HG03045 (cell line): Measurements from ENCODE around the gene STX18.
"Not testable (repeated sequence)": the region's sequence is repeated elsewhere in the genome, so short reads cannot be mapped to it uniquely, and the experiment has no call there.

ENCODE experiments used
- ATAC-seq: cut with Tn5 transposase; IDR thresholded peaks from one replicate; pipeline ENCODE4 v1.9.1; 2021; ENCODE audit warnings: mild to moderate bottlenecking, moderate library complexity; ENCODE audit not compliant: unreplicated experiment

Gene STX18

DNA sequence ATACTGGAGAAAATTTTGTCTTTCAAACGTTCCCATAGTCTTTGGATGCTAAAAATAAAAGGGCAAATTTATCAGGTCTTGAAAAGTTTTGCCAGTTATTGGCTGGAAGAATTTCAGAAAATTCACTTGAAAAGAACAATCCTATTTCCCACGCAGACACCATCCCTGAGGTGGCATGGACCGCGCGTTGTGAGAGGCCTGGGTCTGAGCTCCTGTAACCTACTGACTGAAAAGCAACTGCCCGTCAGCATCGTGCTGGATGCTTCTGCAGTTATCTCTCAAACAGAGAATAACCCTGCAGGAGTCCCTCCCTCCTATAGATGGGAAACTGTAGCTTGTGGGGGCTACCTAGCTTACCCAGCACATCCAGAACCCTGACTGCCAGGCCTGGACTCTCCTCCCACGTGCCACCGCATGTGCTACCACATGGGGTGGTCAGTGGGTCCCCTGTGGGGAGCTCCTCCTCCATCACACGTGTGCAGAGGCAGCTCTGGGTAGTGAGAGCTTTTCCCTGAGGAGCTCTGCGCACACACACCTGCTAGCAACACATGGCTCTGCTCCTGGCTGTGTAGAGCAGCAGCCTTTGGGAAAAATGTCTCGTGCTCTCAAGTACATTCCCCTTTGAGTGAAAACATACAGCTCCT lies 118.9 kb downstream of the STX18 start:
- no peak for ATAC-seq

DNA sequence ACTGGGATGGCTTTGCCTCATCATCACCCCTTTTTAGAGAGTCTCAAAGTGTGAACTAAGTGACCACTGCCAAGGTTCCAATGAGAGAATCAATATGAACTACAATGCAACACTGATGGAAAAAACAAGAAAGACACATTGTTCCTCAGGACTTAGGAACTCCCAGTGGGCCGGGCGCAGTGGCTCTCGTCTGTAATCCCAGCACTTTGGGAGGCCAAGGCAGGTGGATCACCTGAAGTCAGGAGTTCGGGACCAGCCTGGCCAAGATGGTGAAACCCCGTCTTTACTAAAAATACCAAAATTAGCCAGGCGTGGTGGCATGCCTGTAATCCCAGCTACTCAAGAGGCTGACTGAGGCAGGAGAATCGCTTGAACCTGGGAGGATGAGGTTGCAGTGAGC lies 119.7 kb downstream of the STX18 start:
- not testable (repeated sequence) for ATAC-seq

DNA sequence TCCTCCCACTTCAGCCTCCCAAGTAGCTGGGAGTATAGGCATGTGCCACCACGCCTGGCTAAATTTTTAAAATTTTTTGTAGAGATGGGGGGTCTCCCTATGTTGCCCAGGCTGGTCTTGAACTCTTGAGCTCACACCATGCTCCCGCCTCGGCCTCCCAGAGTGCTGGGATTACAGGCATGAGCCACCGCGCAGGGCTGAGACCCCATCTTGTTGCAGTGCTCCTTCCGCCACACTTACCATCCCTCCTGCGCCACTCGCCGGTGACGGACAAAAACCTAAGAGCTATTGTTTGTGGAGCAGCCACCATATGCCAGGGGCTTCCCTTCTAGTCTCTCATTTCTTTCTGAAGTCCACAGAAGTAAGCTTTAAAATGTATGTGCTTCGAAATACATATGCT lies 120.5 kb downstream of the STX18 start:
- ATAC-seq: no peak

DNA sequence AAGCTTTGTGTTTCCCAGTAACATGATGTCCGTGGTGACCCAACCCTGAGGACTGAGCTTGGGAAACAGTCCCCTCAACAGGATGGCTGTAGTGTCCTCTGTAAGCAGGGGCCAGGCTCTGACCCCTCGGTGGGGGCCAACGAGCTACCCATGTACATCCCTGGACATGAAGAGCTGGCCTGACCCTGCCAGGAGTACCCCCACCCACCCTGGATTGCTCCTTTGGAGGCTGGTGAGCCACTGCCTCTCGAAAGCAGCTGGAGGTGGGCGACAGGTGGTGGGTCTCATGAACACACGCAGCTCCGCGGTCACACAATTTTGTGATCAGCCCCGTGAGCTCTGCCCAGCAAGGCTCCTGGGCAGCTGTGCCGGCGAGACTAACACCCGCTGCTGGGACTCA lies 121.4 kb downstream of the STX18 start:
- no peak for ATAC-seq

DNA sequence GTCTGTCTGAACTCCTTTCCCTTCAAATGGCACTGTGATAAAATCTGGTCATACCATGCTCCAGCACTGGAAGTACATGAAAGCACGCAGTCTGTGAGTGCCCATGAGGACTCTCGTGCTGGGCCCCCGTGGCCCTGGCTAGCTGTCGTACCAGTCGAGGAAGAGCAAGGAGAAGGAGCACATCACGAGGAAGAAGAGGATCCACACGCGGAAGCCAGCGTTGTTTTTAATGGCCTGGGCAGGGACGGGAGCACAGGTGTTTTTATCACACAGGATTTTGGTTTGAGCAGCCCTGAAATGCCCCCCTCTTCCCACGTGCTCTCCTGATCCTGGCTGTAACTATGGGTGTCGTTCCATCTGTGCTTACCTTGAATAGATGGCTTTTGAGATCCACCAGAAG lies 122.0 kb downstream of the STX18 start:
- no peak for ATAC-seq

DNA sequence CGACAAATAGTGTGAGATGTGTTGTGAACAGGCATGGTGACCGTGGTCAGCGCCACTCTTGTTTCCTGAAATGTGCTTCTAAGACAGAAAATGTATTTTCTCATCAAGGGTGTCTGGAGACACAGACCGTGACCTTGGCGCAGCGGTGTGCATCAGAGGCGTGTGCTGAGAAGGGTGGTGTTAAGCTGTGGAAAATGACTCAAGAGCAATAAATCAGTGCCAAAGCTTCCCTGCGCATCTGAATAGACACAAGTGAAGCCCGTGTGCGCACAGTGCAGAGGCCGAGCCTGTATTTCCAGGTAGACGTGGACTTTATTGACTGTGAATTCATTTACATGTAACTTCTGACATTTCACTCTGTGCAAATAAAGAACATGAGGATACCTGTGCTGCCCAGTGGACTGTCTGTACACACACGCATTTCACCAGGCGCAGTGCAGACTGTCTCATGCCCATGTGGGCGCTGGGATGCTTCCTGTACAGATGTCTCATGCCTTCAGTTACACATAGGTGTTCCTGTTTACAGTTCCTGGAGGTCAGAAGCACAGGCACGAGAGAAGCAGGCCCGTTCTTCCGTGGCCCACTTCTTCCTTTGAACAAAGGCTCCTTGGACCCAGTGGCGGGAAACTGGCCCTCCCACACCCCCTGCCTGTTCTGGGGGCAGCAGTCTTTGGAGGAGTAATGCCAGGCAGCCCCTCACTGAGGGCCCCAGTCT lies 123.0 kb downstream of the STX18 start:
- ATAC-seq: no peak

DNA sequence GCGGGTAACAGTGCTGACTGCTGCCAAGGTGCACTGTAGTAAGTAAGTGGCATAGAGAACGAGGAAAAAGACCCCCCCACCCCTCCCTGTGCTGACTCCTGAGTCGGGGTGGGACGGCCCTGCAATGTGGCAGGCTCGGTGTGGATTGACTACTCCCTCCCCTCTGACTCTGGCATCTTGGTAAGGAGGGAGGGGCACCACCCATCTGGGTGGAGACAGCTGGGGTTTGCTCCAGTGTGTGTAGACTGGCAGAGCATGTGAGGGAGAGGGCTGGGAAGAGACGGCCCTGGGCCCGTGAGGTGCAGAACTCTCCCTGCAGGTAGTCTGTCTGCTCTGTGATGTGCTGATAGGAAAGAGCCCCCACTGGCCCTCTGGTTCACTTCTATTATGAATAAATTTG lies 124.0 kb downstream of the STX18 start:
- ATAC-seq: no peak

DNA sequence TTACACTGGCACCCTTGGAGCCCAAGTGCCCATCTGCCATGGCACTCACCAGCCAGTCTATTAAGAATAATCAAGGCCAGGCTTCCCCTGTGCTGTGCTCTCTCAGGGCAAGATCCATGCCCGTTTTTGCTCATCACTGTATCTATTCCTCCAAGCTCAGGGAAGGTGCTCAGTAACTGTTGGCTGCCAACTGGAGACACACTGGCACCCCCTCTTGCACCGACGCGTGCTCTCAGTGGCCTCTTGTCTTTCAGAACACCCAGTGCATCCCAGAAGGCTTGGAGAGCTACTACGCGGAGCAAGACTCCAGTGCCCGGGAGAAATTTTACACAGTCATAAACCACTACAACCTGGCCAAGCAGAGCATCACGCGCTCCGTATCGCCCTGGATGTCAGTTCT lies 124.9 kb downstream of the STX18 start:
- ATAC-seq: no peak

DNA sequence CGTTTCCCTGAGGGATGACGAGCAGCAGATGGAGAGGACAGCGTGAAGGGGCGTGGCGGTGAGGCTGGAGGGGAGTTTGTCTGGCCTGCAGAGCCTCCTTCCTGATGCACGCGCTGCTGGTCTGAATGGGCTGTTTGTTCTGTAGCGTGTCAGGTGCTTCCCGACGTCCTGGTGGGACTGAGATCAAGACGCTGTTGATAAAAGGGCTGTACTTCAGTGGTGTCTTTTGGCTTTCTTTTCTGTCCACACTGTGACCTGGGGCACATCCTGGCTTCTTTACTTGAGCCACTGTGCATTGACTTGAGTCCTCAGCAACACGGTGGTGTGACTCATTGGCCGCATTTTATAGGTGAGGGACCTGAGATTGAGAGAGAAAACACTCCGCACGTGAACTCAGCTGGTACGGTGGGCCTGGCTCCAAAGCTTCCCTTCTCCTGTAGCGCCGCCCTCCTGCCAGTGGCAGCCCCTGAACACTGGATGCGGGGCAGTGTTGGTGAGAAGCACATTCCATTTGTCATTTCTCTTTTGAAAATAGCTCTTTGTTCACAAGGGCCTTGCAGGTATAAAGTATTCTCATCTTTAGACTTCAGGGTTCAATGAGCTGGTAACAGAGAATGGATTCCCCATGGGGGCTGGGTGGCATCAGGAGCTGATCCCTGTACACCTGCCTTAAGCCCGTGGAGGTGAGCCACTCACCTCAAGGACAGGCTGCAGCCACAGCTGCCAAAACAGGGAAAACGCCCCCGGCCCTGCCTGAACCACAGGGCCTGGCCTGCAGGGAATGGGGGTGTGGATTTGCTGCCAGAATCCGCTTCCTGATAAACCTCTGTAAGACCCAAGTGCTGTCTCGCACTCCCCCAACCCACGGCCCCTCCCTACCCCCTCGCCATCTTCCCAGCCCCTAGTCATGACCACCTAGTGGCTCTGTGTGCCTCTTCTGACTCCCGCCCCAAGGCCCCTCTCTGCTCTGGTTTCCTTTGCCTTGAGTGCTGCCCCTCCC lies 125.7 kb downstream of the STX18 start:
- ATAC-seq: no peak

DNA sequence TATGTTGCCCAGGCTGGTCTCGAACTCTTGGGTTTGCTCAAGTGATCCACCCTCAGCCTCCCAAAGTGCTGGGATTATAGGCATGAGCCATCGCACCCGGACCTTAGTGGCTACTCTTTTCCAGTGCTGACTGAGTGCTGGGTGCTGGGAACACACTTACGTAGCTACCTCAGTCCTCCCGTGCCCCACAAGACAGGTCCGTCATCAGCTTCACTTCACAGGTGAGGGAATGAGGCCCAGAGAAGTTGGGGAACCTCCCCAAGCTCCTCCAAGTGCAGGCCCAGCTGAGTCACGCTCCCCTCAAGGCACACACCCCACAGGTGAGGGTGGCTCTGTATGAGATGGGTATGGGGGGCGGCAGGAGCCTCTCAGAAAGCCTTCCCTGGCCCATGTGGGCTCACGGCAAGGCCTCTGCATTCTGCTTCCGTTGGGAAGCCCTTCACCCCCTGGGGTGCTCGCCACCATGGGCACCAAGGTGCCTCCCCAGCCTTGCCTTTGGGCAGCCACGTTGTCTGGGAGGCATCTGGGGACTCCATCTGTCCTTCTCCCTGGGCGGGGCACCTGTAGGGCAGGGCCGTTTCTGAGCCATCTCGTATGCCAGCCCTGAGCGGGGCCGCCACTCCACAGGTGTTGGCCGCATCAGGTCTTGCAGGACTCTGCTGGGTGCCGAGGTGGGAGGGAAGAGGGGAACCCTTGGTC lies 126.6 kb downstream of the STX18 start:
- no peak for ATAC-seq

DNA sequence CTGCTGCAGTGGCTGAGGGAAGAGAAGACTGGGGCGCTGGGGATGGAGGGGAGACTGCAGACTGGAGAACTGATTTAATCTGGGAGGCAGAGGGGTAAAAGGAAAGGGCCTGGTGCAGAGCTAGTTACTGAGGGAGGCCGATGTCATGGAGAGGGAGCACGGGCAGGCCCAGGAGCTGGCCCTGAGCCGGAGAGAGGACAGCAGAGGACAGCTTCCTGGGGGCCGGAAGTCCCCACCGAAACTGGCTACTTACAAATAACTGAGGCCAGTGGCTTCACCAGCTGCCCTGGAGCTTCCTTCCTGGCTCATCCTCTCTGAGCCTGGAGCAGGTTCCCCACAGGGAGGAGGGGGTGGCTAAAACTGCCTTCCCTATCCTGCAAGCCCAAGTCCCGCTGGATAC lies 128.0 kb downstream of the STX18 start:
- no peak for ATAC-seq

DNA sequence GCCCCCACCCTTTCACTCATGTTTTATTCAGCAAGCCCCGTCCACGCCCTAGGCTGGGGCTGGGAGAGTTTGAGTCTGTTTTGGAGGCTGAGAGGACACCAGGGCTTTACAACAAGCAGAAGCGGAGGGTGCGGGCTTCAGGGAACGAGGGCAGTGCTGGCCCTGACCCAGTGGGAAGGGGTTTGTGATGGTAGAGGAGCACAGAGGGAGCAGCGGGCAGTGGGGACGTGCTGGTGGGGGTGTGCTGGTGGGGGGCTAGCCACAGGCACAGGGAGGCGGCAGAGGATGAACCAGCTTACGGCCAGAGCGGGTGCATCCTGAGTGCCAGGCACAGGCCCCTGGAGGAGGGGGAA lies 128.5 kb downstream of the STX18 start:
- no peak for ATAC-seq

DNA sequence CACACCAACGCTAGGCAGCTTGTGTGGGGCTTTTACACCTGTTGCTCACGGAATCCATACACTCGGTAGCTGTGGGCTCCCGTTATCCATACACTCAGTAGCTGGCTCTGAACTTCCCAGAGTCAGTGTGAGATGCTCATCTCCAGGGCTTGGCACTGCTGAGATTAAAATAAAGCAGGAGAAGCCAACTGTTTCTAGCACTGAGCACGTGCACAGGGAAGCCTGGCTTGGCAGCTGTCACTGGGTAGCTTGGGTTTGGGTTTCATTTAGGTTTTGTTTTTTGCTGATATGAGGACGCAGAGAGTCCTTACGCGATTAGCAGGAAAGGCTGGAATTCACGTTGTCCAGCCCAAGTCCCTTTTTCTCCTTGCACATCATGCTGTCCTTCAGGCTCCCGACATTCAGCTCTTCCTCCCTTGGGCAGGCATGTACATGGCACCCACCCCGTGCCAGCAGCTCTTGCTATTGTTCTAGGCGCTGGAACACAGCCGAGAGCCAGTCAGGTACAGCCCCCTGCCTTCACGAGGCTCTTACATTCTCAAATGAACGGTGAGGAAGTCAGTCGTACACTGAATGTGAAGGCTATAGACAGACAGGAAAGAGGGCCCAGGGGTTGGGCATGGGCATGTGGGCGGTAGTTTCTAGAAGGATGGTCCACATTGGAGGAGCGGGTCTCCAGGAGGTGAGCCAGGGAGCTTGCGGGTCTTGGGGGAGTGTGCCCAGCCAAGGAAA lies 129.0 kb downstream of the STX18 start:
- no peak for ATAC-seq

DNA sequence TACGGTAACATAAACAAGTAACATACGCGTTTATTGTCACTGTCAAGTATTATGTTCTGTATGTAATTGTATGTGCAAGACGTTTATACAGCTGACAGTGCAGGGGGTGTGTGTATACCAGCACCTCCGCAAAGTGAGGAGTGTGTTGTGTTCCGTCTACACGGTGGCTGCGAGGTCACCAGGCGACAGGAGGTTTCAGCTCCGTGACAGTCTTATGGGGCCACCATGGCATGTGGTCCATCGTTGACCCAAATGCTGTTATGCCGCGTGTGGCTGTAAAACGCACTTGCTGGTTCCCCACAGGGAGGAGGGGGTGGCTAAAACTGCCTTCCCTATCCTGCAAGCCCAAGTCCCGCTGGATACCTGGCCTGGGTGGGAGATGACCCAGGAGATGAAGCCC lies 129.9 kb downstream of the STX18 start:
- ATAC-seq: no peak

DNA sequence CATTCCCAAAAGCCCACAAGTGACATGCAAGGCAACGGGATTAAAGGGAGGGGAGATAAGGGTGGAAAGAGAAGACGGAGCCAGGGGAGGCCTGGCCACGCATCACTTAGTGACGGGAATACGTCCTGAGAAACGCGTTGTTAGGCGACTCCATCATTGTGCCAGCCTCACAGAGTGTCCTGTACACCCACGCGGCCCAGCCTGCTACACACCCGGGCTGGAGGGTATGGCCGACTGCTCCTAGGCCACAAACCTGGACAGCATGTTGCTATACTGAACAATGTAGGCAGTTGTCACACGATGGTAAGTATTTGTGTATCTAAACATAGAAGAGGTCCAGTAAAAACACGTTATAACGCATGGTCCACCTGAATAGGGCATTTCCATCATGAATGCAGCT lies 131.6 kb downstream of the STX18 start:
- no peak for ATAC-seq

DNA sequence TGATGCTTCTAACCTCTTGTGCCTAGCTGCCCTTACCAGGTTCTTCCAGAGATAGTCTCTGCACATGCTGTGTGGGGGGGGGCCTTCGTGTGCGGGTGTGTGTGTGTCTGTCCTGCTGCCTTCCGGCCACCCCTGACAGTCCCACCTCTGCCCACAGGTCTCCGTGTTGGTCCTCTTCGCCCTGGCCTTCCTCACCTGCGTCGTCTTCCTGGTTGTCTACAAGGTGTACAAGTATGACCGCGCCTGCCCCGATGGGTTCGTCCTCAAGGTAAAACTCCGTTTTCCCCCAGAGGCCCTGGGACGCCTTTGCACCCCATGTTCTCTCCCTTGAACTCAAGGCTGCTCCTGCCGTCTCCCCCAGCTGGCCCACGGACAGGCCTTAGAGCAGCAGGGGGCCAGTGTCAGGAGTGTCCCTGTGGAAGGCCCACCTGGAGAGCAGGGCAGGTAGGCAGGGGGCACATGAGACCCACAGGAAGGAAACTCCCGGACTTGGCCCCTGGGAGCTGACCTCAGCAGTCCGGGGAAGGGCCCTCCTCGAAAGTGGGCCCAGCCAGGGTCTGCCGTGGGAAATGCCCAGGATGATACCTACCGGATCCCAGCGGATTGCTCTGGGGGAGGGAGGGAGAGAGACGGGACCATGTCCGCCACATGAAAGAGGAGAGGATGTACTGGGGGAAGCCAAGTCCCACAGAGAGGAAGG lies 132.3 kb downstream of the STX18 start:
- no peak for ATAC-seq

DNA sequence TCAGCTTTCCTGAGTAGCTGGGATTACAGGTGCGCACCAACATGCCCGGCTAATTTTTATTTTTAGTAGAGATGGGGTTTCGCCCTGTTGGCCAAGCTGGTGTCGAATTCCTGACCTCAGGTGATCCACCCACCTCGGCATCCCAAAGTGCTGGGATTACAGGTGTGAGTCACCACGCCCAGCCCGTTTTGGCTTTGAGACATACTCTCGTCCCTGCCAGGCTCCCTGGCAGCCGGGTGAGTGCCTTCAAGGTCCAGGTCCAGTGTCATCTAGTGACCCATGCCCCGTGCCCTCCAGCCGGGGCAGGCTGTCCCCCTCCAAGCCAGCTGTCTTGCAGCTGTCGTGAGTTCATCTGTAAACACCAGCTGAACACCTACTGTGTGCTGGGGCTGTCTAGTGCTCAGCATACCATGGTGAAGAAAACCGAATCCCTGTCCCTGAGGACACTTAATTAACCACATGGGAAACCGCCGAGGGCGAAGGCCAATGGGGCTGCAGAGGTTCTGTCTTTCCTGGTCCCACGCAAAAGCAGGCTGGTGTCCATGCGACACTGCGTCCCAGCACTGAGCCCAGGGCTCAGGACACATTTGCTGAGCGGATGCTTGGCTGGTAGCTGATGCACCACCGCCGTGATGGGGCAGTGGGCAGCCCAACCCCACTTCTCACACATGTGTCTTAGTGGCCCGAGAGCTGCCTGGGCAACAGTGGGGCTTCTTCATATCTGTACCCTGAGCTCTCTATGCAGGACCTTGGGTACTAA lies 133.1 kb downstream of the STX18 start:
- ATAC-seq: no peak

DNA sequence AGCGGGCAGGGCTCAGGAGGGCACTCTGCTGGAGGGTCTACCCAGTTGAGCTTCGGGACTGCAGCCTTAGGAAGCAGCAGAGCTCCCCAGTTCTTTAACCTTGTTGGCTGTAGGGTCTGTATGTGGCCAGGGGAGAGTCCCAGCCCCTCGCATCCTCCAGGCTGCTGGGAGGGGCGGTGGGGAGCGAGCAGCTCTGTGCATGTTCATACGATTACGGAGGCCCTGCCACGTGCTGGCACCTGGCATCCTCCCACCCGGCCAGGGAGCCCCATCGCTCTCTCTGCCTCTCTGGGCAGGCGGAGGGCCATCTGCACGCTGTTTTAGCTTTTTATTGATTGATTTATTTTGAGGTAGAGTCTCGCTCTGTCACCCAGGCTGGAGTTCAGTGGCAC lies 133.7 kb downstream of the STX18 start:
- ATAC-seq: no peak
